Activated naive CD4-positive, alpha-beta T cell treated with anti-CD3 and anti-CD28 coated beads, Interleukin-2, amount 50 U/mL, for 24 hours (primary cell): ENCODE results near the gene TSHZ3.

ENCODE experiments used
- H3K27ac Mint-ChIP-seq: one replicate; pipeline ENCODE4 v1.8.0; 2021; ENCODE audit warnings: mild to moderate bottlenecking, mixed read lengths
- H3K27me3 Mint-ChIP-seq: one replicate; pipeline ENCODE4 v1.8.0; 2021; ENCODE audit warnings: mixed read lengths
- H3K36me3 Mint-ChIP-seq: one replicate; pipeline ENCODE4 v1.8.0; 2021; ENCODE audit warnings: mixed read lengths
- H3K4me1 Mint-ChIP-seq: one replicate; pipeline ENCODE4 v1.8.0; 2021; ENCODE audit warnings: mixed read lengths
- H3K4me3 Mint-ChIP-seq: one replicate; pipeline ENCODE4 v1.8.0; 2021; ENCODE audit warnings: mild to moderate bottlenecking, mixed read lengths
- H3K9me3 Mint-ChIP-seq: one replicate; pipeline ENCODE4 v1.8.0; 2021; ENCODE audit warnings: mixed read lengths

TSHZ3 gene

GRCh38 chr19:31233295-31233800, 115.9 kb downstream of the TSHZ3 start:
- H3K36me3 Mint-ChIP-seq = no peaks in the 10 kb centered on the region
- H3K4me3 Mint-ChIP-seq = no peak overlapping the region
- H3K9me3 Mint-ChIP-seq = no peaks in the 10 kb centered on the region
- no peak overlapping the region for H3K27ac Mint-ChIP-seq
- H3K27me3 Mint-ChIP-seq = peaks cover 5% of the 10 kb centered on the region
- H3K4me1 Mint-ChIP-seq = no peaks in the 10 kb centered on the region

- no peak overlapping the region for H3K27ac Mint-ChIP-seq
These were observed 116.4 kb downstream of the TSHZ3 start for GRCh38 chr19:31232871-31233270.

GRCh38 chr19:31232180-31232579, 117.1 kb downstream of the TSHZ3 start:
- H3K4me3 Mint-ChIP-seq = no peak overlapping the region
- no peaks in the 10 kb centered on the region for H3K9me3 Mint-ChIP-seq
- H3K36me3 Mint-ChIP-seq = peaks cover 2% of the 10 kb centered on the region
- H3K27ac Mint-ChIP-seq = no peak overlapping the region
- H3K27me3 Mint-ChIP-seq = peaks cover 5% of the 10 kb centered on the region
- no peaks in the 10 kb centered on the region for H3K4me1 Mint-ChIP-seq

More at GRCh38 chr19:31232871-31233270, 116.4 kb downstream of the TSHZ3 start:
- H3K4me1 Mint-ChIP-seq = no peaks in the 10 kb centered on the region
- H3K4me3 Mint-ChIP-seq = no peak overlapping the region
- H3K36me3 Mint-ChIP-seq = no peaks in the 10 kb centered on the region
- peaks cover 5% of the 10 kb centered on the region for H3K27me3 Mint-ChIP-seq
- no peaks in the 10 kb centered on the region for H3K9me3 Mint-ChIP-seq

GRCh38 chr19:31231237-31231636, 118.0 kb downstream of the TSHZ3 start:
- Mint-ChIP-seq H3K9me3 (no peaks in the 10 kb centered on the region), H3K4me1 (no peaks in the 10 kb centered on the region), H3K36me3 (peaks cover 2% of the 10 kb centered on the region), H3K27me3 (peaks cover 3% of the 10 kb centered on the region), H3K27ac (no peak overlapping the region), H3K4me3 (no peak overlapping the region)

GRCh38 chr19:31226151-31226935, 122.9 kb downstream of the TSHZ3 start:
- Mint-ChIP-seq H3K9me3 (no peaks in the 10 kb centered on the region), H3K27ac (no peak overlapping the region), H3K27me3 (no peaks in the 10 kb centered on the region), H3K36me3 (peaks cover 2% of the 10 kb centered on the region), H3K4me1 (no peaks in the 10 kb centered on the region), H3K4me3 (no peak overlapping the region)
